OCI-LY1 (cell line): ENCODE measurements around the gene BLOC1S6.

Source experiments
- EZH2 ChIP-seq: fragments of 200-600 bp; sonication (generic), shearing (Covaris generic); IDR thresholded peaks from 2 replicates; pipeline ENCODE4 v1.8.0; 2017; ENCODE audit warnings: borderline replicate concordance, mixed run types, mild to moderate bottlenecking, antibody characterized with exemption, low read length, moderate library complexity, mixed read lengths
- TF ChIP-seq, protein P1 (sequence below): fragments of 200-600 bp; sonication (generic), shearing (Covaris generic); IDR thresholded peaks from 2 replicates; pipeline ENCODE4 v1.5.1; 2017; ENCODE audit warnings: mild to moderate bottlenecking, antibody characterized with exemption, low read length, moderate library complexity, mixed read lengths

DNA sequence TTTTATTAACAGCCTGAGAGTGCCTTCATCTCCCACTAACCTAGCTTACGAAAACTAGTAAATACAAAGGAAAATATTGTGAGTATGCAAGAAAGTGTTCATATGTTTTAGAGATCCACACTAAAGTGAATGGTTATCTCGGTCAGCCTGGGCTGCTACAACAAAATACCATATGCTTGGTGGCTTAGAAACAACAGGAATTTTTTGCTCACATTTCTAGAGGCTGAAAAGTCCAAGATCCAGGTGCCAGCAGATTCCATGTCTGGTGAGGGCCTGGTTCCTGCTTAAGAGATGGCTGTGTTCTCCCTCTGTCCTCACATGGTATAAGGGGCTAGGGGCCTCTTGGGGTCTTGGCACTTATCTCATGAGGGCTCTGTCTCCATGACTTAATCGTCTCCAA, 44.1 kb upstream of the BLOC1S6 start:
- TF ChIP-seq, protein P1, sequence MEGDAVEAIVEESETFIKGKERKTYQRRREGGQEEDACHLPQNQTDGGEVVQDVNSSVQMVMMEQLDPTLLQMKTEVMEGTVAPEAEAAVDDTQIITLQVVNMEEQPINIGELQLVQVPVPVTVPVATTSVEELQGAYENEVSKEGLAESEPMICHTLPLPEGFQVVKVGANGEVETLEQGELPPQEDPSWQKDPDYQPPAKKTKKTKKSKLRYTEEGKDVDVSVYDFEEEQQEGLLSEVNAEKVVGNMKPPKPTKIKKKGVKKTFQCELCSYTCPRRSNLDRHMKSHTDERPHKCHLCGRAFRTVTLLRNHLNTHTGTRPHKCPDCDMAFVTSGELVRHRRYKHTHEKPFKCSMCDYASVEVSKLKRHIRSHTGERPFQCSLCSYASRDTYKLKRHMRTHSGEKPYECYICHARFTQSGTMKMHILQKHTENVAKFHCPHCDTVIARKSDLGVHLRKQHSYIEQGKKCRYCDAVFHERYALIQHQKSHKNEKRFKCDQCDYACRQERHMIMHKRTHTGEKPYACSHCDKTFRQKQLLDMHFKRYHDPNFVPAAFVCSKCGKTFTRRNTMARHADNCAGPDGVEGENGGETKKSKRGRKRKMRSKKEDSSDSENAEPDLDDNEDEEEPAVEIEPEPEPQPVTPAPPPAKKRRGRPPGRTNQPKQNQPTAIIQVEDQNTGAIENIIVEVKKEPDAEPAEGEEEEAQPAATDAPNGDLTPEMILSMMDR, result no peak
- TF ChIP-seq EZH2, result no peak
